ENCODE data around the gene HSPG2. TPM values are rescaled to one million over a fixed set of nuclear protein-coding genes. Genes with fewer than 3 reads are reported as not detected.
A peak's percentile ranks its signal among the peaks of the same experiment; 100 is the strongest.

HSPG2 gene
- total and polyA plus RNA-seq, 2 of the 8 experiments (the other 6 are each of a cell fraction or from before 2014, with no cell fraction given) = 17.8 to 111 TPM

DNA sequence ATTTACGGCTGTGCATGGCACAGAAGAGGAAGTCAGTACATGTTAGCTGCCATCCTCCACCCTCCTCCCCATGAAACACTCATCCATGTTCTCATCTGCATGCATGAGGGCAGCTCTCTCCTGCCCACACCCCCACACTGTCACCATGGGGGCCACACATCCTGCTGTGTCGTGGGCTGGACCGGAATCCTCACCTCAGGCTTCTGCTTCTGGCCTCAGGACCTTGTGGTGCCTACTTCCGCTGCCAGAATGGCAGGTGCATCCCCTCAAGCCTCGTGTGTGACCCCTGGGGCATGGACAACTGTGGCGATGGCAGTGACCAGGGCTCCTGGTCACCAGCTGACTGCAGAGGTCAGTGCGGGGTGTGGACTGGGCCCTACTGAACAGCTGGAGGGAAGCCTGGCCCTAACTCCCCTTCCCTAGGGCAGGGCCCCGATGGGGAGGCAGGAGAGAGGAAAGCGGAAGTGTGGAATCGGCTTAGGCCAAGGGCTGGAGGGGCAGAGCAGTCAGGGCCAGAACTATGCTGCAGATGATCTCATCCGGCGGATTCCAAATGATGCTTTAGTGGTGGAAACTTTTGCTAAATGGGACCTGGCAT, 121.3 kb downstream of the HSPG2 start:
- Histone ChIP-seq H2BK15ac (ENCODE audit: low read length) (no peak overlapping the region), H3K27me3 (replicated peaks in 1 of 4; ENCODE audit: control insufficient read depth in 3 of 4, extremely low read depth in 1 of 4, insufficient read depth in 3 of 4, low read length in 3 of 4) (no peaks in the 10 kb centered on the region; a peak in 2 of 7 replicates), H3K23me2 (ENCODE audit: low read depth, low read length) (no peaks in the 10 kb centered on the region), H2BK20ac (ENCODE audit: low read length) (no peak overlapping the region), H2AK5ac (ENCODE audit: low read depth, low read length) (no peak overlapping the region), H3K79me1 (ENCODE audit: low read depth, low read length) (no peaks in the 10 kb centered on the region), H4K20me1 (replicated peaks in 1 of 2; ENCODE audit: control insufficient read depth in 1 of 2, insufficient read depth in 2 of 2, low read length in 2 of 2) (no peaks in the 10 kb centered on the region), H3K4me1 (replicated peaks in 1 of 4; ENCODE audit: control insufficient read depth in 3 of 4, insufficient read depth in 4 of 4, low read length in 3 of 4) (peaks cover 0 to 11% (median 2%) of the 10 kb centered on the region in 4 experiments; a peak in 5 of 7 replicates), H3K9ac (replicated peaks in 1 of 4; ENCODE audit: extremely low read depth in 1 of 4, low read depth in 3 of 4, low read length in 3 of 4) (0 out of 7 replicates have a peak overlapping the region, but pooled peaks of 1 of the 4 experiments have one; percentile 11), H3K4ac (replicated peaks; ENCODE audit: insufficient read length, low read depth, low read length) (no peak overlapping the region), H3K56ac (replicated peaks; ENCODE audit: insufficient read length, low read depth, low read length) (peak overlapping the region; percentile 39), H2BK5ac (ENCODE audit: low read depth, low read length) (peak overlapping the region; percentile 35; the same call in 1 of the 2 replicates), H2BK120ac (replicated peaks; ENCODE audit: low read depth, low read length) (no peak overlapping the region), H4K91ac (replicated peaks; ENCODE audit: insufficient read length, low read length) (no peak overlapping the region), H3K27ac (ENCODE audit: low read depth, low read length) (no peak overlapping the region), H4K5ac (ENCODE audit: insufficient read length, low read depth, low read length) (no peak overlapping the region), H3K23ac (ENCODE audit: insufficient read length) (no peak overlapping the region), H3K4me2 (ENCODE audit: insufficient read depth in 1 of 2, low read depth in 2 of 2, low read length in 2 of 2) (no peak overlapping the region), H2AFZ (ENCODE audit: low read length) (no peak overlapping the region), H3K14ac (ENCODE audit: insufficient read length) (no peak overlapping the region), H3K9me3 (ENCODE audit: insufficient read depth in 2 of 2, low read depth in 1 of 2, low read length in 1 of 2) (no peaks in the 10 kb centered on the region), H4K8ac (ENCODE audit: extremely low read depth, insufficient read depth, low read length) (peak overlapping the region; percentile 15; the same call in 1 of the 2 replicates), H3K36me3 (ENCODE audit: control insufficient read depth in 2 of 4, insufficient read depth in 4 of 4, low read length in 3 of 4) (0 out of 8 replicates have a peak, but pooled peaks cover 0 to 3% (median 0%) of the 10 kb centered on the region in 4 experiments), H3K18ac (ENCODE audit: extremely low read depth, low read length) (no peak overlapping the region), H3K79me2 (ENCODE audit: control insufficient read depth in 1 of 2, insufficient read depth in 2 of 2, low read length in 2 of 2) (no peaks in the 10 kb centered on the region), H2BK12ac (ENCODE audit: low read depth, low read length) (0 out of 2 replicates have a peak overlapping the region, but pooled peaks have one; percentile 9), H3K4me3 (ENCODE audit: extremely low read depth in 1 of 4, insufficient read depth in 2 of 4, low read depth in 3 of 4, low read length in 4 of 4) (no peak overlapping the region)
- TF ChIP-seq CBX8 (IDR thresholded peaks at IDR 0.05; ENCODE audit: borderline replicate concordance, low read depth, low read length) (no peak), SAP30 (IDR thresholded peaks at IDR 0.05; ENCODE audit: insufficient read depth, insufficient replicate concordance, low read length) (no peak)
- TF ChIP-seq, protein P1, sequence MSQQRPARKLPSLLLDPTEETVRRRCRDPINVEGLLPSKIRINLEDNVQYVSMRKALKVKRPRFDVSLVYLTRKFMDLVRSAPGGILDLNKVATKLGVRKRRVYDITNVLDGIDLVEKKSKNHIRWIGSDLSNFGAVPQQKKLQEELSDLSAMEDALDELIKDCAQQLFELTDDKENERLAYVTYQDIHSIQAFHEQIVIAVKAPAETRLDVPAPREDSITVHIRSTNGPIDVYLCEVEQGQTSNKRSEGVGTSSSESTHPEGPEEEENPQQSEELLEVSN (IDR thresholded peaks at IDR 0.05) = no peak
- DNase-seq (ENCODE audit: low read depth in 1 of 2, low spot score in 2 of 2) (no peak), FAIRE-seq (no peak)
- ChIA-PET POLR2A (ENCODE audit: partially characterized antibody) (interaction anchor here (1.3 kb wide), 1 partner anchor 32 kb away, joined by 5 read pairs; no protein-coding TSS in a partner anchor), CTCF (ENCODE audit: partially characterized antibody) (interaction anchor here (1.5 to 1.6 kb wide), 3 partner anchors 13 to 81 kb away, joined by 3 to 5 read pairs (median 3); no protein-coding TSS in a partner anchor)
- WGBS, 2 experiments (ENCODE audit: extremely low coverage in 1 of 2, insufficient coverage in 1 of 2, insufficient read length in 1 of 2, insufficient replicate concordance in 2 of 2, low coverage in 1 of 2, low lambda C conversion rate in 2 of 2, missing lambda C conversion rate in 1 of 2) = 85% methylated on average over 11 of the region's 12 CpGs; no CpG with 5 or more reads in 1 of the 2 experiments
